ENCODE measurements around the gene BICRAL. TPM values are rescaled to one million over a fixed set of nuclear protein-coding genes. Genes with fewer than 3 reads are reported as not detected.
"Not testable (repeated sequence)": the region's sequence is repeated elsewhere in the genome, so short reads cannot be mapped to it uniquely, and the experiment has no call there.

The BICRAL gene
- total RNA-seq, 2 donors from 2014 or later = 21.0 to 26.2 TPM

DNA sequence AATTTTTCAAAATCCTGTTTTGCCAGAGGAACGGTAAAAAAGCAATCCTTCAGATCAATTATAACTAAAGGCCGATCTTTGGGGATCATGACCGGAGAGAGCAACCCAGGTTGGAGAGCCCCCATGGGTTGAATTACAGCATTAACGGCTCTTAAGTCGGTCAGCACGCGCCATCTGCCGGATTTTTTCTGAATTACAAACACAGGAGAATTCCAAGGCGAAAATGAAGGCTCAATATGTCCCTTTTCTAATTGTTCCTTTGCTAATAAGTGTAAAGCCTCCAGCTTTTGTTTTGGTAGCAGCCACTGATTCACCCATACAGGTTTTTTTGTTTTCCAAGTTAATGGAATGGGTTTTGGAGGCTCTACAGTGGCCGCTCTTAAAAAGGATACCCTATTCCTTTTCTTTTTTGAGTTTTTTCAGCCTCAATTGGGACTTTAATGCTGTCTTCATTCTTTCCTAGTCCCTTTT lies 117.1 kb downstream of the BICRAL start:
- 9% methylated on average over 10 of the region's 10 CpGs for WGBS
- peaks cover 6% of the 10 kb centered on the region for H3K4me1 ChIP-seq (replicated peaks)
- H3K4me3 ChIP-seq = no peak overlapping the region
- H3K36me3 ChIP-seq = no peaks in the 10 kb centered on the region
- TF ChIP-seq, protein P1, sequence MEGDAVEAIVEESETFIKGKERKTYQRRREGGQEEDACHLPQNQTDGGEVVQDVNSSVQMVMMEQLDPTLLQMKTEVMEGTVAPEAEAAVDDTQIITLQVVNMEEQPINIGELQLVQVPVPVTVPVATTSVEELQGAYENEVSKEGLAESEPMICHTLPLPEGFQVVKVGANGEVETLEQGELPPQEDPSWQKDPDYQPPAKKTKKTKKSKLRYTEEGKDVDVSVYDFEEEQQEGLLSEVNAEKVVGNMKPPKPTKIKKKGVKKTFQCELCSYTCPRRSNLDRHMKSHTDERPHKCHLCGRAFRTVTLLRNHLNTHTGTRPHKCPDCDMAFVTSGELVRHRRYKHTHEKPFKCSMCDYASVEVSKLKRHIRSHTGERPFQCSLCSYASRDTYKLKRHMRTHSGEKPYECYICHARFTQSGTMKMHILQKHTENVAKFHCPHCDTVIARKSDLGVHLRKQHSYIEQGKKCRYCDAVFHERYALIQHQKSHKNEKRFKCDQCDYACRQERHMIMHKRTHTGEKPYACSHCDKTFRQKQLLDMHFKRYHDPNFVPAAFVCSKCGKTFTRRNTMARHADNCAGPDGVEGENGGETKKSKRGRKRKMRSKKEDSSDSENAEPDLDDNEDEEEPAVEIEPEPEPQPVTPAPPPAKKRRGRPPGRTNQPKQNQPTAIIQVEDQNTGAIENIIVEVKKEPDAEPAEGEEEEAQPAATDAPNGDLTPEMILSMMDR (IDR thresholded peaks at IDR 0.05) = peak; percentile 48 to 85 (median 76)
- TF ChIP-seq POLR2A (IDR thresholded peaks at IDR 0.05) = no peak
- TF ChIP-seq POLR2AphosphoS5 (IDR thresholded peaks at IDR 0.05) = no peak
- H3K27ac ChIP-seq = no peak overlapping the region
- intact Hi-C loops (cut with DNase I) = no loop called here
- no peaks in the 10 kb centered on the region for H3K9me3 ChIP-seq
- no peaks in the 10 kb centered on the region for H3K27me3 ChIP-seq (replicated peaks; ENCODE audit: insufficient read depth)
- peak; percentile 73 for DNase-seq (ENCODE audit: low spot score)

DNA sequence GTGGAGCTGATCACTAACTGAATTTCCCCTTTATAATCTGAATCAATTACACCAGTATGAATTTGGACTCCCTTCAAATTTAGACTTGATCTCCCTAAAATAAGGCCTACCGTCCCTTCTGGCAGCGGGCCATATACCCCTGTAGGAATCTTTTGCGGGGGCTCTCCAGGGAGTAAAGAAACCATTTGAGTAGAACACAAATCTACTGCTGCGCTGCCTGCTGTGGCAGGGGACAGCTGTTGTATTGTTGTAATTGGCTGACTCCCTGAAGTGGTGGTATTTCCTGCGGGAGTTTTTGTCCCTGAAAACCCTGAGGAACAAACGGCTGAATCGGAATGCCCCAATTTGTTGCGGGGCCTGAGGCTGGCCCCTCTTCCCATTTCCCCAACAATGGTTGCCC lies 118.0 kb downstream of the BICRAL start:
- no peak overlapping the region for H3K4me3 ChIP-seq
- H3K36me3 ChIP-seq = no peaks in the 10 kb centered on the region
- no peaks in the 10 kb centered on the region for H3K27me3 ChIP-seq (replicated peaks; ENCODE audit: insufficient read depth)
- TF ChIP-seq POLR2A (IDR thresholded peaks at IDR 0.05) (no peak), POLR2AphosphoS5 (IDR thresholded peaks at IDR 0.05) (no peak)
- TF ChIP-seq, protein P1 (IDR thresholded peaks at IDR 0.05) = no peak
- H3K27ac ChIP-seq = no peak overlapping the region
- H3K4me1 ChIP-seq (replicated peaks) = peaks cover 6% of the 10 kb centered on the region
- no peaks in the 10 kb centered on the region for H3K9me3 ChIP-seq
- intact Hi-C loops (cut with DNase I) = loop anchor here (5.0 kb wide), 2 partner anchors 82 to 112 kb away; partner anchors contain the start of genes KLHDC3, MEA1 and PPP2R5D
- DNase-seq (ENCODE audit: low spot score) = no peak
- 56% methylated on average over 8 of the region's 8 CpGs for WGBS

DNA sequence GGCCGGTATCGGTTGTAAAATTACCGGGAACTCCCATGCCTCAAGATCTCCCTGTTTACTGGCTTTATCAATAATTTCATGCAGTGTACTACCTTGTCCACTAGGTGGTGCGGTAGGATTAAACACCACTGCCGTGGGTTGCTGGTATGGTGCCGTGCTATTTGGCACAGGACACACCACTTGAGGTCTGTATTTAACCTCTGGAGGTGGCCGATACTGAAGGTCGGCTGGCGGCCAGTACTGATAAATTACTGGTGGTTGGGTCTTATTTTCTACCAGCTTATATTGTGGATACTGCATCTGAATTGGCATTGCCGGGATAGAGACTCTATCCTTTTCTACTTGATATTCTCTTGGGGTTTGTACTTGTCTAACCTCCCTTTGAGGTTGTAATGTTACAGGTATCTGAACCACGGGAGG lies 119.7 kb downstream of the BICRAL start:
- WGBS = 2% methylated on average over 11 of the region's 11 CpGs
- H3K4me3 ChIP-seq = no peak overlapping the region
- intact Hi-C loops (cut with DNase I) = loop anchor here (5.0 kb wide), 2 partner anchors 81 to 111 kb away; partner anchors contain the start of genes KLHDC3, MEA1 and PPP2R5D
- peak; percentile 84 for DNase-seq (ENCODE audit: low spot score)
- H3K27me3 ChIP-seq (replicated peaks; ENCODE audit: insufficient read depth) = no peaks in the 10 kb centered on the region
- no peaks in the 10 kb centered on the region for H3K36me3 ChIP-seq
- peak overlapping the region; percentile 75 to 88 for H3K27ac ChIP-seq
- H3K9me3 ChIP-seq = no peaks in the 10 kb centered on the region
- H3K4me1 ChIP-seq (replicated peaks) = peaks cover 6% of the 10 kb centered on the region
- TF ChIP-seq POLR2A (IDR thresholded peaks at IDR 0.05) = no peak
- TF ChIP-seq POLR2AphosphoS5 (IDR thresholded peaks at IDR 0.05) = peak; percentile 79
- TF ChIP-seq, protein P1 (IDR thresholded peaks at IDR 0.05) = peak; percentile 73 to 98 (median 96)

DNA sequence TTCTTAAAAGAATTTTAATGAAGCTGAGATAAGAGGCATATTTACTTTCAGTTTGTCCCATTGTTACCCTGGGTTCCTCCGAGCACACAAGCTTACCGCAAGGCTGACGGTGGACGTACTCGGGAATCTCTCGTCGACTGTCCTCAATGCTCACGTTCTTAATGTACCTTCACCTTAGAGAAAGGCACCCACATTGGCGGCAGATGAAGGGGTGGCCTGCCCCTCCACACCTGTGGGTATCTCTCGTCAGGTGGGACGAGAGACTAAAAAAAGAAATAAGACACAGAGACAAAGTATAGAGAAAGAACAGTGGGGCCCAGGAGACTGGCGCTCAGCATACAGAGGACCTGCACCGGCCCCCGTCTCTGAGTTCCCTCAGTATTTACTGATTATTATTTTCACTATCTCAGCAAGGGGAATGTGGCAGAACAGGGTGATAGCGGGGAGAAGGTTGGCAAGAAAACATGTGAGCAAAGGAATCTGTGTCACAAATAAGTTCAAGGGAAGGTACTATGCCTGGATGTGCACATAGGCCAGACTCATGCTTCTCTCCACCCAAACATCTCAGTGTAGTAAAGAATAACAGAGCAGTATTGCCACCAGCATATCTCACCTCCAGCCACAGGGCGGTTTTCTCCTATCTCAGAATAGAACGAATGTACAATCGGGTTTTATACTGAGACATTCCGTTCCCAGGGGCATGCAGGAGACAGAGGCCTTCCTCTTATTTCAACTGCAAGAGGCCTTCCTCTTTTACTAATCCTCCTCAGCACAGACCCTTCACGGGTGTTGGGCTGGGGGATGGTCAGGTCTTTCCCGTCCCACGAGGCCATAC lies 120.8 kb downstream of the BICRAL start:
- peak overlapping the region; percentile 75 to 88 for H3K27ac ChIP-seq
- intact Hi-C loops (cut with DNase I) = loop anchor here (2.0 to 5.0 kb wide), 3 partner anchors 80 to 240 kb away; partner anchors contain the start of genes KLHDC3, MEA1 and PPP2R5D
- TF ChIP-seq POLR2A (IDR thresholded peaks at IDR 0.05) = peak; percentile 30
- not testable (repeated sequence) for H3K27me3 ChIP-seq (replicated peaks; ENCODE audit: insufficient read depth); H3K36me3 ChIP-seq; H3K9me3 ChIP-seq; H3K4me1 ChIP-seq (replicated peaks); DNase-seq (ENCODE audit: low spot score)
- WGBS = 34% methylated on average over 22 of the region's 22 CpGs
- H3K4me3 ChIP-seq = peak overlapping the region in 1 of 2 donors; percentile 10

DNA sequence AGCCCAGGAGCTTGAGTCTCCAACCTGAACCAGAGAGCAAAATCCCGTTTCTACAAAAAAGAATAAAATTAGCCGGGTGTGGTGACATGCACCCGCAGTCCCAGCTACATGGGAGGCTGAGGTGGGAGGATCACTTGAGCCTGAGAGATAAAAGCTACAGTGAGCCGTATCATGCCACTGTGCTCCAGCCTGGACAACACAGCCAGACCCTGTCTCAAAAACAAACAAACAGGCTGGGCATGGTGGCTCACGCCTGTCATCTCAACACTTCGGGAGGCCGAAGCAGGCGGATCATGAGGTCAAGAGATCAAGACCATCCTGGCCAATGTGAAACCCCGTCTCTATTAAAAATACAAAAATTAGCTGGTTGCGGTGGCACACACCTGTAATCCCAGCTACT lies 122.6 kb downstream of the BICRAL start:
- intact Hi-C loops (cut with DNase I) = loop anchor here (5.0 kb wide), 2 partner anchors 78 to 108 kb away; partner anchors contain the start of genes KLHDC3, MEA1 and PPP2R5D
- Histone ChIP-seq H3K9me3 (no peaks in the 10 kb centered on the region), H3K27ac (no peak overlapping the region), H3K36me3 (no peaks in the 10 kb centered on the region), H3K4me1 (replicated peaks) (peaks cover 3% of the 10 kb centered on the region), H3K27me3 (replicated peaks; ENCODE audit: insufficient read depth) (no peaks in the 10 kb centered on the region), H3K4me3 (no peak overlapping the region)
- no peak for TF ChIP-seq POLR2A (IDR thresholded peaks at IDR 0.05)
- TF ChIP-seq, protein P1 (IDR thresholded peaks at IDR 0.05) = no peak
- TF ChIP-seq POLR2AphosphoS5 (IDR thresholded peaks at IDR 0.05) = no peak
- DNase-seq (ENCODE audit: low spot score) = no peak
- WGBS = 96% methylated on average over 10 of the region's 10 CpGs

Measured in prostate gland (tissue), 2 donors.